Stimulated activated CD8-positive, alpha-beta memory T cell treated with anti-CD3 and anti-CD28 coated beads, Interleukin-2, amount 100 ng/mL, for 1 hour (primary cell): ENCODE measurements around the gene MEPCE.

Experiments
- DNase-seq, 2 donors: peaks; one replicate each; pipeline ENCODE4 v3.0.0-alpha.2; 2020; ENCODE audit warnings: low read depth in 2 of 2

The MEPCE gene

GRCh38 chr7:100483090-100483721, 53.6 kb downstream of the MEPCE start:
- DNase-seq = peak; percentile 70 to 74
